WTC11 (cell line): Measurements from ENCODE around the gene C2orf80. TPM values are rescaled to one million over a fixed set of nuclear protein-coding genes. Genes with fewer than 3 reads are reported as not detected.
"Not testable (repeated sequence)": the region's sequence is repeated elsewhere in the genome, so short reads cannot be mapped to it uniquely, and the experiment has no call there.

Experiments used
- ATAC-seq: fragments of 200-7000 bp; cut with Tn5 transposase; 2 replicates; pipeline ENCODE4 v1.10.0; 2021; ENCODE audit warnings: mild to moderate bottlenecking, moderate library complexity
- CTCF ChIA-PET: fragments of 300-600 bp; sonication (Branson Sonifier 250); formaldehyde crosslinking; loops from one replicate; lab custom pipeline; 2021; ENCODE audit warnings: antibody characterized with exemption; lab: Charles Lee
- POLR2A ChIA-PET: fragments of 350-600 bp; sonication (Branson Sonifier 250); formaldehyde crosslinking; loops from one replicate; lab custom pipeline; 2021; ENCODE audit warnings: antibody characterized with exemption; lab: Charles Lee
- DNase-seq: peaks from one replicate; pipeline ENCODE4 v3.0.0; 2021; ENCODE audit warnings: low spot score
- H3K27ac Mint-ChIP-seq: 2 replicates; pipeline ENCODE4 v1.8.0; 2021; ENCODE audit warnings: mixed read lengths
- H3K27me3 Mint-ChIP-seq: 2 replicates; pipeline ENCODE4 v1.8.0; 2021; ENCODE audit warnings: low read depth, mild to moderate bottlenecking, moderate library complexity, mixed read lengths
- H3K36me3 Mint-ChIP-seq: 2 replicates; pipeline ENCODE4 v1.8.0; 2021; ENCODE audit warnings: mixed read lengths
- H3K4me1 Mint-ChIP-seq: 2 replicates; pipeline ENCODE4 v1.8.0; 2022; ENCODE audit warnings: mixed read lengths
- H3K4me3 Mint-ChIP-seq: 2 replicates; pipeline ENCODE4 v1.8.0; 2021; ENCODE audit warnings: mild to moderate bottlenecking, moderate library complexity, mixed read lengths
- H3K9me3 Mint-ChIP-seq: 2 replicates; pipeline ENCODE4 v1.8.0; 2021; ENCODE audit warnings: mixed read lengths
- CTCF ChIP-seq: fragments of 200-600 bp; IDR thresholded peaks from 2 replicates; pipeline ENCODE4 v1.8.0; 2022; ENCODE audit warnings: antibody characterized with exemption
- E2F5 ChIP-seq: sonication (generic); formaldehyde crosslinking; IDR thresholded peaks from 2 replicates; pipeline ENCODE4 v1.8.1; 2022; ENCODE audit warnings: mild to moderate bottlenecking, moderate library complexity, missing genetic modification reagents
- FOXK1 ChIP-seq: sonication (generic); formaldehyde crosslinking; IDR thresholded peaks from 2 replicates; pipeline ENCODE4 v1.8.0; 2022; ENCODE audit warnings: mild to moderate bottlenecking, moderate library complexity, missing genetic modification reagents
- FOXP1 ChIP-seq: sonication (generic); formaldehyde crosslinking; IDR thresholded peaks from 2 replicates; pipeline ENCODE4 v1.8.0; 2022; ENCODE audit warnings: missing genetic modification reagents, mild to moderate bottlenecking, moderate library complexity, borderline replicate concordance
- HMGA2 ChIP-seq: fragments of 250-450 bp; sonication (Bioruptor Pico); IDR thresholded peaks from 2 replicates; pipeline ENCODE4 v1.4.0; 2021; ENCODE audit warnings: mild to moderate bottlenecking, moderate library complexity
- OVOL2 ChIP-seq: fragments of 250-450 bp; sonication (Bioruptor Pico); IDR thresholded peaks from 2 replicates; pipeline ENCODE4 v1.9.0; 2021; ENCODE audit warnings: mild to moderate bottlenecking, borderline replicate concordance
- PREB ChIP-seq: sonication (generic); formaldehyde crosslinking; IDR thresholded peaks from 2 replicates; pipeline ENCODE4 v1.8.1; 2022; ENCODE audit warnings: mild to moderate bottlenecking, missing genetic modification reagents, moderate library complexity, borderline replicate concordance
- PRRX2 ChIP-seq: fragments of 250-450 bp; sonication (Bioruptor Pico); IDR thresholded peaks from 2 replicates; pipeline ENCODE4 v1.8.0; 2021; ENCODE audit warnings: mild to moderate bottlenecking
- RORB ChIP-seq: fragments of 250-450 bp; sonication (Bioruptor Pico); IDR thresholded peaks from 2 replicates; pipeline ENCODE4 v1.9.0; 2021; ENCODE audit warnings: mild to moderate bottlenecking
- SMAD3 ChIP-seq: sonication (generic); formaldehyde crosslinking; IDR thresholded peaks from 2 replicates; pipeline ENCODE4 v1.8.0; 2022; ENCODE audit warnings: missing genetic modification reagents, mild to moderate bottlenecking, borderline replicate concordance
- STAT6 ChIP-seq: sonication (generic); formaldehyde crosslinking; conservative IDR thresholded peaks from 2 replicates; pipeline ENCODE4 v1.8.1; 2023; ENCODE audit warnings: mild to moderate bottlenecking, low read depth, missing genetic modification reagents, moderate library complexity
- TEAD1 ChIP-seq: sonication (generic); formaldehyde crosslinking; IDR thresholded peaks from 2 replicates; pipeline ENCODE4 v1.8.0; 2022; ENCODE audit warnings: mild to moderate bottlenecking, missing genetic modification reagents
- TEAD4 ChIP-seq: sonication (generic); formaldehyde crosslinking; IDR thresholded peaks from 2 replicates; pipeline ENCODE4 v1.8.0; 2022; ENCODE audit warnings: mild to moderate bottlenecking, missing genetic modification reagents
- TP53 ChIP-seq: sonication (generic); formaldehyde crosslinking; IDR thresholded peaks from 2 replicates; pipeline ENCODE4 v1.8.1; 2023; ENCODE audit warnings: mild to moderate bottlenecking, missing genetic modification reagents
- ZBTB21 ChIP-seq: sonication (generic); formaldehyde crosslinking; IDR thresholded peaks from 2 replicates; pipeline ENCODE4 v1.8.1; 2023; ENCODE audit warnings: mild to moderate bottlenecking, missing genetic modification reagents, borderline replicate concordance
- ZNF138 ChIP-seq: sonication (generic); formaldehyde crosslinking; conservative IDR thresholded peaks from 2 replicates; pipeline ENCODE4 v1.8.1; 2022; ENCODE audit warnings: mild to moderate bottlenecking, moderate library complexity, missing genetic modification reagents
- total RNA-seq: library from RNA; stranded (reverse); gene quantifications from 3 replicates; pipeline ENCODE4 v1.2.3, GENCODE V29; 2021
- TF ChIP-seq, protein P1 (sequence below): sonication (generic); formaldehyde crosslinking; IDR thresholded peaks from 2 replicates; pipeline ENCODE4 v1.8.0; 2022; ENCODE audit warnings: mild to moderate bottlenecking, missing genetic modification reagents
- TF ChIP-seq, protein P2 (sequence below): sonication (generic); formaldehyde crosslinking; IDR thresholded peaks from 2 replicates; pipeline ENCODE4 v1.8.1; 2023; ENCODE audit warnings: mild to moderate bottlenecking, missing genetic modification reagents, moderate library complexity
- TF ChIP-seq, protein P3 (sequence below): fragments of 250-450 bp; sonication (Bioruptor Pico); IDR thresholded peaks from 2 replicates; pipeline ENCODE4 v1.8.0; 2021; ENCODE audit warnings: mild to moderate bottlenecking
- TF ChIP-seq, protein P4 (sequence below): sonication (generic); formaldehyde crosslinking; IDR thresholded peaks from 2 replicates; pipeline ENCODE4 v1.8.1; 2023; ENCODE audit warnings: mild to moderate bottlenecking, moderate library complexity, missing genetic modification reagents

Gene C2orf80
- total RNA-seq, 1 experiment from 2014 or later = 0.87 TPM

- no peak for ATAC-seq
- CTCF ChIA-PET = interaction anchor here (0.7 to 2.3 kb wide), 5 partner anchors 10 to 129 kb away, joined by 3 to 13 read pairs (median 5); partner anchors contain the start of gene IDH1
- TF ChIP-seq TEAD1 (CRISPR knock-in tag) = no peak
- TF ChIP-seq RORB = no peak
- TF ChIP-seq STAT6 (CRISPR knock-in tag) = no peak
- no peak for TF ChIP-seq HMGA2 (CRISPR knock-in tag)
- TF ChIP-seq PRRX2 (CRISPR knock-in tag) = no peak
- TF ChIP-seq OVOL2 = no peak
- no peak for TF ChIP-seq ZNF138 (CRISPR knock-in tag)
- TF ChIP-seq CTCF = no peak
- no peak for TF ChIP-seq PREB (CRISPR knock-in tag)
- no peak for TF ChIP-seq SMAD3
- no peak for TF ChIP-seq ZBTB21
- TF ChIP-seq TP53 = no peak
- no peak for TF ChIP-seq E2F5
- no peak for TF ChIP-seq TEAD4 (CRISPR knock-in tag)
- TF ChIP-seq, all 79 proteins: peak for 0
- no peaks in the 10 kb centered on the region for H3K36me3 Mint-ChIP-seq
- POLR2A ChIA-PET = no interaction called here
- no peak overlapping the region for H3K27ac Mint-ChIP-seq
- H3K27me3 Mint-ChIP-seq = no peaks in the 10 kb centered on the region; the same call in 1 of the 2 replicates
- peaks cover 17% of the 10 kb centered on the region for H3K4me1 Mint-ChIP-seq
- H3K9me3 Mint-ChIP-seq = peaks cover 7% of the 10 kb centered on the region
- DNase-seq = no peak
- H3K4me3 Mint-ChIP-seq = no peak overlapping the region
Measured at GRCh38 chr2:208125251-208125650, 64.6 kb downstream of the C2orf80 start.

DNA sequence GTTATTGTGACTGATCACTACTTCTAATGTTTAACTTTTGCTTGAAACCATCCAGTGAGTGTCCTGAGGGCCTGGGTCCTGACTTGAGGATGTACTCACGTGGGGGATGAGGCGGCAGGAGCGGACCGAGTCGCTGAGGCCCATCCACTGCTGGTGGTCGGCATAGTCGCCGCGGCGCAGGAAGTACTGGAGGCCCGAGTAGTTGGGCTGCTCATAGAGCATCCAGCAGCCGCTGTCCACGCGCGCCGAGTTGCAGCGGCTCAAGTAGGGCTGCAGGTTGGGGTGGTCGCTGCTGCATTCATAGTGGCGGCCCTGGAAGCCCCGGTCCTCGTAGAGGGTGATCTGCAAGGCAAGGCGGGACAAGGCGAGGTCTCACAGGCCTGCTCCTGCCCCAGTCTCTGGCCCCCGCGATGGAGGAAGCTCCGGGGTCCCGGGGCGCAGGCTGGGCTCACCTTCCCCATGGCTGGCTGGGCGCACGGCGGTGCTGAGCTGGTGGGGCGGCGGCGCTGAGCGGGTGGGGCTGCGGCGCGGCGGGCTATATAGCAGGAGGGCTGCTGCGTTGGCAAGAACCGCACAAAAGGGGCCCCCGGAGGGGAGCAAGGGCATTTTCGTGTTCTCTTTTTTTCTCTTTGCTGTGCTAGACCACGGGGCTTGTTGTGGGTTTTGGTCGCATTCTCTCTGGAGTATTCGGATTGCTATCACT, 65.7 kb downstream of the C2orf80 start, which contains the start of gene CRYGD:
Gene CRYGD, minus strand, starts transcription at position 512 of the 703 bp plus-strand sequence. Its CDS starts 51 bp downstream, at position 461.
- ATAC-seq (peak; percentile 91), DNase-seq (peak; percentile 67)
- CTCF ChIA-PET = interaction anchor here (0.6 to 2.3 kb wide), 5 partner anchors 19 to 358 kb away, joined by 3 to 13 read pairs (median 5); partner anchors contain the start of gene IDH1
- POLR2A ChIA-PET, H3K27ac Mint-ChIP-seq, H3K9me3 Mint-ChIP-seq, H3K27me3 Mint-ChIP-seq, H3K36me3 Mint-ChIP-seq: not testable (repeated sequence)
- Mint-ChIP-seq H3K4me1 (peaks cover 15% of the 10 kb centered on the region), H3K4me3 (peak within 1 kb of the TSS; percentile 64)
- TF ChIP-seq ZNF138 (CRISPR knock-in tag) (0 out of 2 replicates have a peak, but pooled peaks have one; percentile 16), FOXK1 (CRISPR knock-in tag) (peak; percentile 18; the same call in 1 of the 2 replicates), FOXP1 (CRISPR knock-in tag) (peak; percentile 70; the same call in 1 of the 2 replicates), E2F5 (peak; percentile 61; the same call in 1 of the 2 replicates)
- TF ChIP-seq, protein P1, sequence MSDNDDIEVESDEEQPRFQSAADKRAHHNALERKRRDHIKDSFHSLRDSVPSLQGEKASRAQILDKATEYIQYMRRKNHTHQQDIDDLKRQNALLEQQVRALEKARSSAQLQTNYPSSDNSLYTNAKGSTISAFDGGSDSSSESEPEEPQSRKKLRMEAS = peak; percentile 32; the same call in 1 of the 2 replicates
- TF ChIP-seq, protein P2, sequence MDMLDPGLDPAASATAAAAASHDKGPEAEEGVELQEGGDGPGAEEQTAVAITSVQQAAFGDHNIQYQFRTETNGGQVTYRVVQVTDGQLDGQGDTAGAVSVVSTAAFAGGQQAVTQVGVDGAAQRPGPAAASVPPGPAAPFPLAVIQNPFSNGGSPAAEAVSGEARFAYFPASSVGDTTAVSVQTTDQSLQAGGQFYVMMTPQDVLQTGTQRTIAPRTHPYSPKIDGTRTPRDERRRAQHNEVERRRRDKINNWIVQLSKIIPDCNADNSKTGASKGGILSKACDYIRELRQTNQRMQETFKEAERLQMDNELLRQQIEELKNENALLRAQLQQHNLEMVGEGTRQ = 0 out of 2 replicates have a peak, but pooled peaks have one; percentile 28
- TF ChIP-seq, protein P3, sequence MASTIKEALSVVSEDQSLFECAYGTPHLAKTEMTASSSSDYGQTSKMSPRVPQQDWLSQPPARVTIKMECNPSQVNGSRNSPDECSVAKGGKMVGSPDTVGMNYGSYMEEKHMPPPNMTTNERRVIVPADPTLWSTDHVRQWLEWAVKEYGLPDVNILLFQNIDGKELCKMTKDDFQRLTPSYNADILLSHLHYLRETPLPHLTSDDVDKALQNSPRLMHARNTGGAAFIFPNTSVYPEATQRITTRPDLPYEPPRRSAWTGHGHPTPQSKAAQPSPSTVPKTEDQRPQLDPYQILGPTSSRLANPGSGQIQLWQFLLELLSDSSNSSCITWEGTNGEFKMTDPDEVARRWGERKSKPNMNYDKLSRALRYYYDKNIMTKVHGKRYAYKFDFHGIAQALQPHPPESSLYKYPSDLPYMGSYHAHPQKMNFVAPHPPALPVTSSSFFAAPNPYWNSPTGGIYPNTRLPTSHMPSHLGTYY (CRISPR knock-in tag) = 0 out of 2 replicates have a peak, but pooled peaks have one; percentile 26
- TF ChIP-seq, protein P4, sequence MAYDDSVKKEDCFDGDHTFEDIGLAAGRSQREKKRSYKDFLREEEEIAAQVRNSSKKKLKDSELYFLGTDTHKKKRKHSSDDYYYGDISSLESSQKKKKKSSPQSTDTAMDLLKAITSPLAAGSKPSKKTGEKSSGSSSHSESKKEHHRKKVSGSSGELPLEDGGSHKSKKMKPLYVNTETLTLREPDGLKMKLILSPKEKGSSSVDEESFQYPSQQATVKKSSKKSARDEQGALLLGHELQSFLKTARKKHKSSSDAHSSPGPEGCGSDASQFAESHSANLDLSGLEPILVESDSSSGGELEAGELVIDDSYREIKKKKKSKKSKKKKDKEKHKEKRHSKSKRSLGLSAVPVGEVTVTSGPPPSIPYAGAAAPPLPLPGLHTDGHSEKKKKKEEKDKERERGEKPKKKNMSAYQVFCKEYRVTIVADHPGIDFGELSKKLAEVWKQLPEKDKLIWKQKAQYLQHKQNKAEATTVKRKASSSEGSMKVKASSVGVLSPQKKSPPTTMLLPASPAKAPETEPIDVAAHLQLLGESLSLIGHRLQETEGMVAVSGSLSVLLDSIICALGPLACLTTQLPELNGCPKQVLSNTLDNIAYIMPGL (CRISPR knock-in tag) = peak; percentile 33; the same call in 1 of the 2 replicates
